Suprapubic skin (tissue), 3 donors: ENCODE measurements around the gene AHRR.

Experiments
- CTCF ChIP-seq, 2 donors: fragments of 200-600 bp in 1 of 2; fragments of 450-650 bp in 1 of 2; sonication (generic) in 1 of 2; IDR thresholded peaks; one replicate each; pipeline ENCODE4 v1.5.1; 2016 to 2019; ENCODE audit warnings: antibody characterized with exemption in 2 of 2, mild to moderate bottlenecking in 1 of 2, moderate library complexity in 1 of 2
- POLR2AphosphoS5 ChIP-seq, 3 donors: sonication (generic); formaldehyde crosslinking; IDR thresholded peaks; one replicate each; pipeline ENCODE4 v1.6.1; 2017; ENCODE audit warnings: antibody characterized with exemption in 3 of 3

DNA sequence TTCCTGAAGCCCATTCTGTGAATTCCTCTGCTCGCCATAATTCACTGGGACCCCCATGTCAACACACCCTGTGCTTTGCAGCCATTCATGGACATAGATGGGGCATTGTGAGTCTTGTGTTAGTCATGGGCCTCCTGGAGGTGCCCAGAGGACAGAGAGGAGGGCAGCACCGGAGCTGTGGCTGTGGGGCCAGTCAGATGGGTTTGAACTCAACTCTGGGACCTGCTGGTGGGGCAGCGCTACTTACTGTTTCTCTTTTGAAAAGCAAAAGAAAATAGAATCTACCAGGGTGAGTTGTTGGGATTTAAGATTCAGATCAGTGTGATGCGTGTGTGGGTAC, 110.2 kb downstream of the AHRR start:
- TF ChIP-seq CTCF (IDR thresholded peaks at IDR 0.05) (no peak), POLR2AphosphoS5 (IDR thresholded peaks at IDR 0.05) (no peak)
